ENCODE results near the gene HHLA2. TPM values are rescaled to one million over a fixed set of nuclear protein-coding genes. Genes with fewer than 3 reads are reported as not detected.
A peak's percentile ranks its signal among the peaks of the same experiment; 100 is the strongest.

Gene HHLA2
- polyA plus RNA-seq, 3 donors: 0.13 TPM; not detected in 2

- no peaks in the 10 kb centered on the region for H3K79me2 ChIP-seq (ENCODE audit: insufficient read depth, low read length)
- H3K4me2 ChIP-seq (replicated peaks; ENCODE audit: extremely low read depth, low read length, poor library complexity, severe bottlenecking): no peak overlapping the region
- no peaks in the 10 kb centered on the region for H3K27me3 ChIP-seq (ENCODE audit: control insufficient read depth in 2 of 2, insufficient read depth in 2 of 2, low read length in 2 of 2)
- H3K4me1 ChIP-seq (ENCODE audit: control insufficient read depth in 1 of 2, insufficient read depth in 2 of 2, low read length in 2 of 2): peaks cover 9 to 10% of the 10 kb centered on the region in 2 donors
- no peaks in the 10 kb centered on the region for H3K36me3 ChIP-seq (replicated peaks in 1 of 2; ENCODE audit: control insufficient read depth in 1 of 2, insufficient read depth in 2 of 2, low read length in 2 of 2)
- no peaks in the 10 kb centered on the region for H3K9me3 ChIP-seq (replicated peaks in 1 of 2; ENCODE audit: control insufficient read depth in 1 of 2, insufficient read depth in 1 of 2, low read length in 2 of 2)
- no peaks in the 10 kb centered on the region for H4K20me1 ChIP-seq (ENCODE audit: insufficient read depth, low read length)
- Mint-ChIP-seq H3K27ac (peak overlapping the region in 1 of 7 donors; percentile 14), H3K9me3 (peaks cover 0 to 1% (median 0%) of the 10 kb centered on the region in 7 donors), H3K27me3 (ENCODE audit: low read depth in 3 of 3) (peaks cover 0 to 1% (median 0%) of the 10 kb centered on the region in 3 donors), H3K36me3 (no peaks in the 10 kb centered on the region), H3K4me3 (no peak overlapping the region), H3K4me1 (peaks cover 27% of the 10 kb centered on the region)
- H2AFZ ChIP-seq (ENCODE audit: insufficient read depth, low read depth, low read length, poor library complexity, severe bottlenecking): no peak overlapping the region
- intact Hi-C loops (cut with micrococcal nuclease): no loop called here
- no peak for DNase-seq
- no peak overlapping the region for H3K9ac ChIP-seq (ENCODE audit: insufficient read depth, low read length, poor library complexity, severe bottlenecking)
- no peak overlapping the region for H3K4me3 ChIP-seq (replicated peaks in 1 of 3; ENCODE audit: low read depth in 2 of 3, low read length in 3 of 3)
- H3K27ac ChIP-seq (ENCODE audit: low read depth in 1 of 2, low read length in 2 of 2): no peak overlapping the region
- no CpG with 5 or more reads among the region's 3 CpGs for WGBS (ENCODE audit: insufficient coverage)
- TF ChIP-seq CTCF (IDR thresholded peaks at IDR 0.05): no peak
Observed at GRCh38 chr3:108391917-108392593, 95.7 kb downstream of the HHLA2 start.

GRCh38 chr3:108393128-108393900 is 97.0 kb downstream of the HHLA2 start:
- TF ChIP-seq CTCF (IDR thresholded peaks at IDR 0.05): no peak
- H3K9me3 Mint-ChIP-seq: peaks cover 0 to 1% (median 0%) of the 10 kb centered on the region in 7 donors
- Histone ChIP-seq H3K9me3 (replicated peaks in 1 of 2; ENCODE audit: control insufficient read depth in 1 of 2, insufficient read depth in 1 of 2, low read length in 2 of 2) (no peaks in the 10 kb centered on the region), H3K4me1 (ENCODE audit: control insufficient read depth in 1 of 2, insufficient read depth in 2 of 2, low read length in 2 of 2) (peaks cover 2 to 3% of the 10 kb centered on the region in 2 donors), H4K20me1 (ENCODE audit: insufficient read depth, low read length) (no peaks in the 10 kb centered on the region), H3K4me3 (replicated peaks in 1 of 3; ENCODE audit: low read depth in 2 of 3, low read length in 3 of 3) (no peak overlapping the region), H3K36me3 (replicated peaks in 1 of 2; ENCODE audit: control insufficient read depth in 1 of 2, insufficient read depth in 2 of 2, low read length in 2 of 2) (no peaks in the 10 kb centered on the region), H3K79me2 (ENCODE audit: insufficient read depth, low read length) (no peaks in the 10 kb centered on the region), H3K27ac (ENCODE audit: low read depth in 1 of 2, low read length in 2 of 2) (no peak overlapping the region), H2AFZ (ENCODE audit: insufficient read depth, low read depth, low read length, poor library complexity, severe bottlenecking) (no peak overlapping the region), H3K4me2 (replicated peaks; ENCODE audit: extremely low read depth, low read length, poor library complexity, severe bottlenecking) (no peak overlapping the region), H3K9ac (ENCODE audit: insufficient read depth, low read length, poor library complexity, severe bottlenecking) (no peak overlapping the region), H3K27me3 (ENCODE audit: control insufficient read depth in 2 of 2, insufficient read depth in 2 of 2, low read length in 2 of 2) (no peaks in the 10 kb centered on the region)
- peaks cover 0 to 1% (median 0%) of the 10 kb centered on the region in 3 donors for H3K27me3 Mint-ChIP-seq (ENCODE audit: low read depth in 3 of 3)
- peaks cover 21% of the 10 kb centered on the region for H3K4me1 Mint-ChIP-seq
- no peak overlapping the region for H3K27ac Mint-ChIP-seq
- H3K36me3 Mint-ChIP-seq: no peaks in the 10 kb centered on the region
- no peak overlapping the region for H3K4me3 Mint-ChIP-seq
- no peak for DNase-seq
- intact Hi-C loops (cut with micrococcal nuclease): no loop called here
- WGBS (ENCODE audit: insufficient coverage): 71% methylated on average over 2 of the region's 3 CpGs
